B cell (primary cell): ENCODE measurements around the gene LRRC8A. TPM values are rescaled to one million over a fixed set of nuclear protein-coding genes. Genes with fewer than 3 reads are reported as not detected.

ENCODE experiments used
- ATAC-seq: fragments of 200-7000 bp; cut with Tn5 transposase; one replicate; pipeline ENCODE4 v1.10.0; 2021; ENCODE audit warnings: low read depth, mild to moderate bottlenecking, moderate number of reproducible peaks, moderate library complexity
- CTCF ChIA-PET: fragments of 350-600 bp; sonication (Branson Sonifier 250); formaldehyde crosslinking; loops from one replicate; lab custom pipeline; 2021; ENCODE audit warnings: antibody characterized with exemption, inconsistent platforms; lab: Charles Lee
- POLR2A ChIA-PET: fragments of 350-600 bp; sonication (Branson Sonifier 250); formaldehyde crosslinking; loops from one replicate; lab custom pipeline; 2021; ENCODE audit warnings: antibody characterized with exemption; lab: Charles Lee
- DNase-seq: peaks from one replicate; pipeline ENCODE4 v3.0.0; 2013
- H2AFZ ChIP-seq: 2 replicates; pipeline ENCODE4 v1.6.1; 2012; ENCODE audit warnings: mild to moderate bottlenecking, low read depth, low read length; ENCODE audit not compliant: insufficient read depth, poor library complexity, severe bottlenecking
- H3K27ac ChIP-seq, 2 donors: 1 replicate in 1 of 2; 2 replicates in 1 of 2; pipeline ENCODE4 v1.5.1; 2012 to 2013; ENCODE audit warnings: low read length in 2 of 2, mild to moderate bottlenecking in 2 of 2, moderate library complexity in 1 of 2
- H3K27me3 ChIP-seq, 4 experiments: fragments of 200-600 bp in 1 of 4; sonication (generic) in 1 of 4; replicated peaks in 1 of 4; 1 replicate in 2 of 4; 2 replicates in 2 of 4; pipeline versions ENCODE4 v1.6.1 to v1.7.0; 2013 to 2016; ENCODE audit warnings: low read length in 3 of 4, mild to moderate bottlenecking in 2 of 4, mixed read lengths in 1 of 4, moderate library complexity in 1 of 4; ENCODE audit not compliant: insufficient read depth in 4 of 4, control insufficient read depth in 3 of 4; ENCODE audit errors: control extremely low read depth in 1 of 4
- H3K36me3 ChIP-seq, 2 experiments: replicated peaks in 1 of 2; 1 replicate in 1 of 2; 2 replicates in 1 of 2; pipeline versions ENCODE4 v1.6.1 to v1.7.1; 2013; ENCODE audit warnings: low read length in 1 of 2; ENCODE audit not compliant: insufficient read depth in 2 of 2, control insufficient read depth in 1 of 2; ENCODE audit errors: control extremely low read depth in 1 of 2, extremely low read depth in 1 of 2
- H3K4me1 ChIP-seq, 2 donors: fragments of 200-600 bp in 1 of 2; sonication (generic) in 1 of 2; 1 replicate in 1 of 2; 2 replicates in 1 of 2; pipeline versions ENCODE4 v1.5.1 to v1.6.1; 2013 to 2017; ENCODE audit warnings: low read length in 2 of 2; ENCODE audit not compliant: control insufficient read depth in 2 of 2, insufficient read depth in 2 of 2
- H3K4me2 ChIP-seq: replicated peaks from 2 replicates; pipeline ENCODE3; 2012; ENCODE audit warnings: mild to moderate bottlenecking, low read depth, low read length; ENCODE audit not compliant: poor library complexity, severe bottlenecking
- H3K4me3 ChIP-seq, 5 experiments: fragments of 200-600 bp in 1 of 5; sonication (generic) in 1 of 5; 1 replicate in 3 of 5; 2 replicates in 2 of 5; pipeline versions ENCODE4 v1.5.1 to v1.7.0; 2011 to 2016; ENCODE audit warnings: low read length in 4 of 5, mild to moderate bottlenecking in 4 of 5, low read depth in 2 of 5, control low read depth in 1 of 5, moderate library complexity in 1 of 5; ENCODE audit not compliant: insufficient read depth in 1 of 5; ENCODE audit errors: control extremely low read depth in 1 of 5, extremely low read depth in 1 of 5
- H3K79me2 ChIP-seq: fragments of 200-600 bp; sonication (generic); one replicate; pipeline ENCODE4 v1.6.0; 2016; ENCODE audit warnings: low read length; ENCODE audit not compliant: control insufficient read depth, insufficient read depth
- H3K9ac ChIP-seq: fragments of 200-600 bp; sonication (generic); 2 replicates; pipeline ENCODE4 v1.6.1; 2017; ENCODE audit warnings: mild to moderate bottlenecking, low read length, moderate library complexity
- H3K9me3 ChIP-seq, 3 donors: one replicate each; pipeline versions ENCODE4 v1.6.1 to v1.7.1; 2013; ENCODE audit warnings: low read length in 2 of 3; ENCODE audit not compliant: control insufficient read depth in 2 of 3, insufficient read depth in 1 of 3; ENCODE audit errors: control extremely low read depth in 1 of 3
- H4K20me1 ChIP-seq: 2 replicates; pipeline ENCODE4 v1.6.0; 2012; ENCODE audit warnings: mild to moderate bottlenecking, low read length; ENCODE audit not compliant: insufficient read depth, control insufficient read depth, poor library complexity, severe bottlenecking
- H3K27ac Mint-ChIP-seq: one replicate; pipeline ENCODE4 v1.8.0; 2021; ENCODE audit warnings: mixed read lengths
- H3K27me3 Mint-ChIP-seq: one replicate; pipeline ENCODE4 v1.8.0; 2021; ENCODE audit warnings: mixed read lengths
- H3K4me1 Mint-ChIP-seq: one replicate; pipeline ENCODE4 v1.8.0; 2021; ENCODE audit warnings: mixed read lengths
- H3K4me3 Mint-ChIP-seq: one replicate; pipeline ENCODE4 v1.8.0; 2021; ENCODE audit warnings: mixed read lengths
- H3K9me3 Mint-ChIP-seq: one replicate; pipeline ENCODE4 v1.8.0; 2022; ENCODE audit warnings: mixed read lengths; ENCODE audit not compliant: insufficient read depth
- CTCF ChIP-seq: fragments of 200-600 bp; IDR thresholded peaks from one replicate; pipeline ENCODE4 v1.8.0; 2022; ENCODE audit warnings: antibody characterized with exemption, mild to moderate bottlenecking
- EZH2 ChIP-seq: IDR thresholded peaks from 2 replicates; pipeline ENCODE4 v1.6.1; 2012; ENCODE audit warnings: borderline replicate concordance, low read depth, mild to moderate bottlenecking, moderate library complexity, low read length; ENCODE audit not compliant: insufficient read depth, poor library complexity, severe bottlenecking
- WGBS: methylation state at CpG from one replicate; pipeline ENCODE4 v1.1.5; 2013; ENCODE audit warnings: missing lambda C conversion rate; ENCODE audit not compliant: insufficient coverage; 5-methylcytosine and 5-hydroxymethylcytosine counted together
- intact Hi-C: fragments of 100-400 bp; cut with micrococcal nuclease; formaldehyde crosslinking; loops from one replicate; pipeline ENCODE4 v1.10.0; 2022
- polyA plus RNA-seq: library from polyadenylated mRNA; depleted of rRNA; stranded (reverse); fragments of >200 nt; gene quantifications from 2 replicates; pipeline ENCODE4 v1.2.3, GENCODE V29; 2012
- total RNA-seq, 2 donors: library from RNA; stranded (reverse); fragments of 120-200 nt in 1 of 2; gene quantifications; 1 replicate in 1 of 2; 2 replicates in 1 of 2; pipeline versions ENCODE4 v1.2.3 to v1.2.4, GENCODE V29; 2013 to 2022

The LRRC8A gene
- total and polyA plus RNA-seq, 2 donors (not counting 1 experiment from before 2014, with no cell fraction given), result 13.1 to 14.5 TPM

GRCh38 chr9:128882677-128883603 is 1.0 kb downstream of the LRRC8A start:
- WGBS, result 0% methylated on average over 7 of the region's 19 CpGs
- ChIA-PET CTCF (interaction anchor here (2.8 kb wide), 1 partner anchor 46 kb away, joined by 10 read pairs; no protein-coding TSS in a partner anchor), POLR2A (interaction anchor here (1.6 kb wide), 1 partner anchor 18 kb away, joined by 5 read pairs; no protein-coding TSS in a partner anchor)
- Histone ChIP-seq H3K79me2 (peaks cover 76% of the 10 kb centered on the region), H2AFZ (peak overlapping the region; percentile 92), H3K4me3 (peak overlapping the region; percentile 53 to 95 (median 91)), H3K9ac (peak overlapping the region; percentile 91), H3K4me2 (peak overlapping the region; percentile 98), H3K36me3 (peaks cover 3 to 16% of the 10 kb centered on the region in 2 experiments), H4K20me1 (peaks cover 23% of the 10 kb centered on the region), H3K9me3 (no peaks in the 10 kb centered on the region), H3K4me1 (peaks cover 15 to 37% of the 10 kb centered on the region in 2 donors), H3K27ac (peak overlapping the region; percentile 50 to 83), H3K27me3 (no peaks in the 10 kb centered on the region)
- TF ChIP-seq EZH2 (no peak), CTCF (no peak)
- ATAC-seq (no peak), DNase-seq (no peak)
- Mint-ChIP-seq H3K27me3 (no peaks in the 10 kb centered on the region), H3K4me3 (peak overlapping the region; percentile 93), H3K4me1 (peaks cover 38% of the 10 kb centered on the region), H3K27ac (peak overlapping the region; percentile 88), H3K9me3 (no peaks in the 10 kb centered on the region)
- intact Hi-C loops, result loop anchor here (1.0 to 5.0 kb wide), 13 partner anchors 19 to 1166 kb away; partner anchors contain the start of genes DOLK, DOLPP1, NUP188 and ODF2
